B cell (primary cell): ENCODE results near the gene PARN. TPM values are rescaled to one million over a fixed set of nuclear protein-coding genes. Genes with fewer than 3 reads are reported as not detected.

Experiments
- ATAC-seq: fragments of 200-7000 bp; cut with Tn5 transposase; one replicate; pipeline ENCODE4 v1.10.0; 2021; ENCODE audit warnings: low read depth, mild to moderate bottlenecking, moderate number of reproducible peaks, moderate library complexity
- CTCF ChIA-PET: fragments of 350-600 bp; sonication (Branson Sonifier 250); formaldehyde crosslinking; loops from one replicate; lab custom pipeline; 2021; ENCODE audit warnings: antibody characterized with exemption, inconsistent platforms; lab: Charles Lee
- POLR2A ChIA-PET: fragments of 350-600 bp; sonication (Branson Sonifier 250); formaldehyde crosslinking; loops from one replicate; lab custom pipeline; 2021; ENCODE audit warnings: antibody characterized with exemption; lab: Charles Lee
- DNase-seq: peaks from one replicate; pipeline ENCODE4 v3.0.0; 2013
- H2AFZ ChIP-seq: 2 replicates; pipeline ENCODE4 v1.6.1; 2012; ENCODE audit warnings: mild to moderate bottlenecking, low read depth, low read length; ENCODE audit not compliant: insufficient read depth, poor library complexity, severe bottlenecking
- H3K27ac ChIP-seq, 2 donors: 1 replicate in 1 of 2; 2 replicates in 1 of 2; pipeline ENCODE4 v1.5.1; 2012 to 2013; ENCODE audit warnings: low read length in 2 of 2, mild to moderate bottlenecking in 2 of 2, moderate library complexity in 1 of 2
- H3K27me3 ChIP-seq, 4 experiments: fragments of 200-600 bp in 1 of 4; sonication (generic) in 1 of 4; replicated peaks in 1 of 4; 1 replicate in 2 of 4; 2 replicates in 2 of 4; pipeline versions ENCODE4 v1.6.1 to v1.7.0; 2013 to 2016; ENCODE audit warnings: low read length in 3 of 4, mild to moderate bottlenecking in 2 of 4, mixed read lengths in 1 of 4, moderate library complexity in 1 of 4; ENCODE audit not compliant: insufficient read depth in 4 of 4, control insufficient read depth in 3 of 4; ENCODE audit errors: control extremely low read depth in 1 of 4
- H3K36me3 ChIP-seq, 2 experiments: replicated peaks in 1 of 2; 1 replicate in 1 of 2; 2 replicates in 1 of 2; pipeline versions ENCODE4 v1.6.1 to v1.7.1; 2013; ENCODE audit warnings: low read length in 1 of 2; ENCODE audit not compliant: insufficient read depth in 2 of 2, control insufficient read depth in 1 of 2; ENCODE audit errors: control extremely low read depth in 1 of 2, extremely low read depth in 1 of 2
- H3K4me1 ChIP-seq, 2 donors: fragments of 200-600 bp in 1 of 2; sonication (generic) in 1 of 2; 1 replicate in 1 of 2; 2 replicates in 1 of 2; pipeline versions ENCODE4 v1.5.1 to v1.6.1; 2013 to 2017; ENCODE audit warnings: low read length in 2 of 2; ENCODE audit not compliant: control insufficient read depth in 2 of 2, insufficient read depth in 2 of 2
- H3K4me2 ChIP-seq: replicated peaks from 2 replicates; pipeline ENCODE3; 2012; ENCODE audit warnings: mild to moderate bottlenecking, low read depth, low read length; ENCODE audit not compliant: poor library complexity, severe bottlenecking
- H3K4me3 ChIP-seq, 5 experiments: fragments of 200-600 bp in 1 of 5; sonication (generic) in 1 of 5; 1 replicate in 3 of 5; 2 replicates in 2 of 5; pipeline versions ENCODE4 v1.5.1 to v1.7.0; 2011 to 2016; ENCODE audit warnings: low read length in 4 of 5, mild to moderate bottlenecking in 4 of 5, low read depth in 2 of 5, control low read depth in 1 of 5, moderate library complexity in 1 of 5; ENCODE audit not compliant: insufficient read depth in 1 of 5; ENCODE audit errors: control extremely low read depth in 1 of 5, extremely low read depth in 1 of 5
- H3K79me2 ChIP-seq: fragments of 200-600 bp; sonication (generic); one replicate; pipeline ENCODE4 v1.6.0; 2016; ENCODE audit warnings: low read length; ENCODE audit not compliant: control insufficient read depth, insufficient read depth
- H3K9ac ChIP-seq: fragments of 200-600 bp; sonication (generic); 2 replicates; pipeline ENCODE4 v1.6.1; 2017; ENCODE audit warnings: mild to moderate bottlenecking, low read length, moderate library complexity
- H3K9me3 ChIP-seq, 3 donors: one replicate each; pipeline versions ENCODE4 v1.6.1 to v1.7.1; 2013; ENCODE audit warnings: low read length in 2 of 3; ENCODE audit not compliant: control insufficient read depth in 2 of 3, insufficient read depth in 1 of 3; ENCODE audit errors: control extremely low read depth in 1 of 3
- H4K20me1 ChIP-seq: 2 replicates; pipeline ENCODE4 v1.6.0; 2012; ENCODE audit warnings: mild to moderate bottlenecking, low read length; ENCODE audit not compliant: insufficient read depth, control insufficient read depth, poor library complexity, severe bottlenecking
- H3K27ac Mint-ChIP-seq: one replicate; pipeline ENCODE4 v1.8.0; 2021; ENCODE audit warnings: mixed read lengths
- H3K27me3 Mint-ChIP-seq: one replicate; pipeline ENCODE4 v1.8.0; 2021; ENCODE audit warnings: mixed read lengths
- H3K4me1 Mint-ChIP-seq: one replicate; pipeline ENCODE4 v1.8.0; 2021; ENCODE audit warnings: mixed read lengths
- H3K4me3 Mint-ChIP-seq: one replicate; pipeline ENCODE4 v1.8.0; 2021; ENCODE audit warnings: mixed read lengths
- H3K9me3 Mint-ChIP-seq: one replicate; pipeline ENCODE4 v1.8.0; 2022; ENCODE audit warnings: mixed read lengths; ENCODE audit not compliant: insufficient read depth
- CTCF ChIP-seq: fragments of 200-600 bp; IDR thresholded peaks from one replicate; pipeline ENCODE4 v1.8.0; 2022; ENCODE audit warnings: antibody characterized with exemption, mild to moderate bottlenecking
- EZH2 ChIP-seq: IDR thresholded peaks from 2 replicates; pipeline ENCODE4 v1.6.1; 2012; ENCODE audit warnings: borderline replicate concordance, low read depth, mild to moderate bottlenecking, moderate library complexity, low read length; ENCODE audit not compliant: insufficient read depth, poor library complexity, severe bottlenecking
- WGBS: methylation state at CpG from one replicate; pipeline ENCODE4 v1.1.5; 2013; ENCODE audit warnings: missing lambda C conversion rate; ENCODE audit not compliant: insufficient coverage; 5-methylcytosine and 5-hydroxymethylcytosine counted together
- intact Hi-C: fragments of 100-400 bp; cut with micrococcal nuclease; formaldehyde crosslinking; loops from one replicate; pipeline ENCODE4 v1.10.0; 2022
- polyA plus RNA-seq: library from polyadenylated mRNA; depleted of rRNA; stranded (reverse); fragments of >200 nt; gene quantifications from 2 replicates; pipeline ENCODE4 v1.2.3, GENCODE V29; 2012
- total RNA-seq, 2 donors: library from RNA; stranded (reverse); fragments of 120-200 nt in 1 of 2; gene quantifications; 1 replicate in 1 of 2; 2 replicates in 1 of 2; pipeline versions ENCODE4 v1.2.3 to v1.2.4, GENCODE V29; 2013 to 2022

PARN gene
- total and polyA plus RNA-seq, 2 donors (not counting 1 experiment from before 2014, with no cell fraction given): 25.3 to 62.2 TPM

GRCh38 chr16:14522671-14523070, 107.4 kb downstream of the PARN start:
- POLR2A ChIA-PET: no interaction called here

GRCh38 chr16:14520753-14521152, 109.3 kb downstream of the PARN start:
- Histone ChIP-seq H3K4me3 (no peak overlapping the region), H3K9me3 (no peaks in the 10 kb centered on the region), H3K9ac (no peak overlapping the region), H3K4me1 (no peaks in the 10 kb centered on the region), H3K36me3 (no peaks in the 10 kb centered on the region), H3K27me3 (no peaks in the 10 kb centered on the region), H3K79me2 (peaks cover 7% of the 10 kb centered on the region), H4K20me1 (peaks cover 19% of the 10 kb centered on the region), H3K27ac (no peak overlapping the region), H3K4me2 (no peak overlapping the region), H2AFZ (no peak overlapping the region)
- no peaks in the 10 kb centered on the region for H3K27me3 Mint-ChIP-seq
- no peak overlapping the region for H3K4me3 Mint-ChIP-seq
- intact Hi-C loops: no loop called here
- no peak for TF ChIP-seq CTCF
- TF ChIP-seq EZH2: no peak
- no CpG with 5 or more reads among the region's 2 CpGs for WGBS
- ChIA-PET CTCF (no interaction called here), POLR2A (no interaction called here)
- no peak overlapping the region for H3K27ac Mint-ChIP-seq
- ATAC-seq (no peak), DNase-seq (no peak)
- no peaks in the 10 kb centered on the region for H3K9me3 Mint-ChIP-seq
- H3K4me1 Mint-ChIP-seq: peaks cover 2% of the 10 kb centered on the region

More at GRCh38 chr16:14522671-14523070, 107.4 kb downstream of the PARN start:
- Histone ChIP-seq H3K9ac (no peak overlapping the region), H3K27me3 (no peaks in the 10 kb centered on the region), H3K27ac (no peak overlapping the region), H3K4me3 (no peak overlapping the region), H3K36me3 (no peaks in the 10 kb centered on the region), H3K9me3 (no peaks in the 10 kb centered on the region), H3K4me2 (no peak overlapping the region), H2AFZ (no peak overlapping the region), H4K20me1 (peaks cover 12% of the 10 kb centered on the region), H3K4me1 (no peaks in the 10 kb centered on the region), H3K79me2 (peaks cover 2% of the 10 kb centered on the region)
- H3K27me3 Mint-ChIP-seq: no peaks in the 10 kb centered on the region
- no peak for DNase-seq
- H3K4me3 Mint-ChIP-seq: no peak overlapping the region
- no peak for TF ChIP-seq CTCF
- no peak for TF ChIP-seq EZH2
- H3K27ac Mint-ChIP-seq: peak overlapping the region; percentile 15
- H3K4me1 Mint-ChIP-seq: peaks cover 2% of the 10 kb centered on the region
- intact Hi-C loops: no loop called here
- CTCF ChIA-PET: no interaction called here
- H3K9me3 Mint-ChIP-seq: no peaks in the 10 kb centered on the region
- no peak for ATAC-seq
